Measurements from ENCODE around the gene CCDC152. TPM values are rescaled to one million over a fixed set of nuclear protein-coding genes. Genes with fewer than 3 reads are reported as not detected.

Gene CCDC152
- total RNA-seq, 1 experiment from 2014 or later = 0.13 TPM

DNA sequence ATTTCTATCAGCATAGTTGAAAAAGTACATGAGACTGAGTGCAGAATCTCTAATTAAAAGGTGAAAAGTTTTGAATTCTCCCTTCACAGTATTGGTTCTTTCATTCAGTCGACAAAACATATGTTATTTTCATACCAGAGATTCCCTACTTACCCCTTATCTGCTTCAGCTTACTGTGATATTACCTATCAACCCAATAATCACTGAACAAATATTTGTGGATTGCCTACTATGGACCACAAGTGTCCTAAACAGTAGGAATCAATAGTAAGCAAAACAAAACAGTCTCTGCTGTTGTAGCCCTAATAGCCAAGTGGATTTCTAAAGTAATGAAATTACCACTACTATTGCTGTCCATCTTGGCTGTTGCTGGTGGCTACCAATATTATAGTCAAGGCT lies 11.5 kb downstream of the CCDC152 start:
- no peaks in the 10 kb centered on the region for H3K27me3 Mint-ChIP-seq (ENCODE audit: low read depth)
- no peak overlapping the region for H3K56ac ChIP-seq (ENCODE audit: insufficient read length, low read depth, low read length)

More for the DNA sequence above, 11.5 kb downstream of the CCDC152 start:
- DNase-seq = no peak
- Histone ChIP-seq H3K23me2 (ENCODE audit: insufficient read length, low read depth, low read length, poor library complexity, severe bottlenecking) (no peaks in the 10 kb centered on the region), H2AFZ (ENCODE audit: low read length) (no peak overlapping the region), H4K20me1 (ENCODE audit: control insufficient read depth, insufficient read depth, insufficient read length) (no peaks in the 10 kb centered on the region), H2BK120ac (ENCODE audit: low read depth, low read length, poor library complexity, severe bottlenecking) (no peak overlapping the region), H4K5ac (ENCODE audit: insufficient read length, low read depth, low read length) (no peak overlapping the region), H3K18ac (ENCODE audit: insufficient read length, low read depth, low read length) (no peak overlapping the region), H3K14ac (ENCODE audit: insufficient read depth, low read length) (no peak overlapping the region), H3K79me2 (ENCODE audit: insufficient read depth, low read length) (no peaks in the 10 kb centered on the region), H2AK5ac (ENCODE audit: insufficient read length, low read length) (no peak overlapping the region), H2BK5ac (ENCODE audit: insufficient read length, low read length) (no peak overlapping the region), H2BK15ac (ENCODE audit: low read depth, low read length) (no peak overlapping the region), H2BK12ac (ENCODE audit: insufficient read length, low read depth, low read length) (no peak overlapping the region), H4K91ac (ENCODE audit: insufficient read length, low read depth, low read length) (no peak overlapping the region), H3K4ac (ENCODE audit: low read depth, low read length) (no peak overlapping the region), H2BK20ac (ENCODE audit: low read depth, low read length, poor library complexity, severe bottlenecking) (no peak overlapping the region), H3K9ac (ENCODE audit: extremely low read depth, insufficient read length, low read length) (no peak overlapping the region), H3K4me1 (ENCODE audit: insufficient read depth, low read length) (no peaks in the 10 kb centered on the region), H3K9me3 (ENCODE audit: control insufficient read depth, low read depth, low read length) (no peaks in the 10 kb centered on the region), H3K27ac (ENCODE audit: insufficient read length, low read depth, low read length) (no peak overlapping the region), H3T11ph (ENCODE audit: low read length) (no peak overlapping the region), H3K79me1 (ENCODE audit: insufficient read depth, low read depth, low read length, poor library complexity, severe bottlenecking) (no peaks in the 10 kb centered on the region), H3K27me3 (ENCODE audit: insufficient read depth, low read length) (no peaks in the 10 kb centered on the region), H4K8ac (replicated peaks; ENCODE audit: insufficient read length, low read depth, low read length) (no peak overlapping the region), H3K23ac (ENCODE audit: insufficient read length, low read depth, low read length) (no peak overlapping the region), H3K4me2 (ENCODE audit: insufficient read depth, insufficient read length, low read length) (no peak overlapping the region)
- H3K4me3 Mint-ChIP-seq = no peak overlapping the region
- no peak overlapping the region for H3K27ac Mint-ChIP-seq
- no peaks in the 10 kb centered on the region; a peak in 1 of 5 replicates for H3K9me3 Mint-ChIP-seq
- H3K36me3 Mint-ChIP-seq (ENCODE audit: insufficient read depth in 1 of 3, low read depth in 3 of 3) = no peaks in the 10 kb centered on the region
- no CpG with 5 or more reads among the region's 1 CpG for WGBS (ENCODE audit: extremely low coverage, insufficient read length, low lambda C conversion rate)
- TF ChIP-seq, protein P1, sequence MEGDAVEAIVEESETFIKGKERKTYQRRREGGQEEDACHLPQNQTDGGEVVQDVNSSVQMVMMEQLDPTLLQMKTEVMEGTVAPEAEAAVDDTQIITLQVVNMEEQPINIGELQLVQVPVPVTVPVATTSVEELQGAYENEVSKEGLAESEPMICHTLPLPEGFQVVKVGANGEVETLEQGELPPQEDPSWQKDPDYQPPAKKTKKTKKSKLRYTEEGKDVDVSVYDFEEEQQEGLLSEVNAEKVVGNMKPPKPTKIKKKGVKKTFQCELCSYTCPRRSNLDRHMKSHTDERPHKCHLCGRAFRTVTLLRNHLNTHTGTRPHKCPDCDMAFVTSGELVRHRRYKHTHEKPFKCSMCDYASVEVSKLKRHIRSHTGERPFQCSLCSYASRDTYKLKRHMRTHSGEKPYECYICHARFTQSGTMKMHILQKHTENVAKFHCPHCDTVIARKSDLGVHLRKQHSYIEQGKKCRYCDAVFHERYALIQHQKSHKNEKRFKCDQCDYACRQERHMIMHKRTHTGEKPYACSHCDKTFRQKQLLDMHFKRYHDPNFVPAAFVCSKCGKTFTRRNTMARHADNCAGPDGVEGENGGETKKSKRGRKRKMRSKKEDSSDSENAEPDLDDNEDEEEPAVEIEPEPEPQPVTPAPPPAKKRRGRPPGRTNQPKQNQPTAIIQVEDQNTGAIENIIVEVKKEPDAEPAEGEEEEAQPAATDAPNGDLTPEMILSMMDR (conservative IDR thresholded peaks at IDR 0.05) = no peak
- no peaks in the 10 kb centered on the region for H3K4me1 Mint-ChIP-seq
